GM18505 (cell line): ENCODE data around the gene HEXIM1.

Experiments
- ATAC-seq: cut with Tn5 transposase; IDR thresholded peaks from one replicate; pipeline ENCODE4 v1.9.1; 2021; ENCODE audit not compliant: unreplicated experiment
- POLR2A ChIP-seq: IDR thresholded peaks from 4 replicates; pipeline ENCODE4 v1.6.1; 2011; ENCODE audit warnings: borderline replicate concordance; ENCODE audit not compliant: insufficient read depth, insufficient read length; ENCODE audit errors: extremely low read depth

Gene HEXIM1

DNA sequence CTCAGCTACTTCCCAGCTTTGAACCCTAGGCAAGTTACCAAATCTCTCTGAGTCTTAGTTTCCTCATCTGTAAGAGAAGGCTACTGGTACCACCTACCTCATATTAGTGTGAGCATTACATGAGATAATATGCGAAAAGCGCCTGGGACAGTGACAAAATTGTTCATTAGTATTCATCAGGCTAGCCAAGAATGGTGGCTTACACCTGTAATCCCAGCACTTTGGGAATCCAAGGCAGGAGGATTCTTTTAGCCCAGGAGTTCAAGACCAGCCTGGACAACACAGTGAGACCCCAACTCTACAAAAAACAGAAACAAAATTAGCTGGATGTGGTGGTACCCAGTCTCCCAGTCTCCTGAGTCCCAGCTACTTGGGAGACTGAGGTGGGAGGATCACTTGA is 19.3 kb upstream of the HEXIM1 start:
- no peak for ATAC-seq
- no peak for TF ChIP-seq POLR2A

DNA sequence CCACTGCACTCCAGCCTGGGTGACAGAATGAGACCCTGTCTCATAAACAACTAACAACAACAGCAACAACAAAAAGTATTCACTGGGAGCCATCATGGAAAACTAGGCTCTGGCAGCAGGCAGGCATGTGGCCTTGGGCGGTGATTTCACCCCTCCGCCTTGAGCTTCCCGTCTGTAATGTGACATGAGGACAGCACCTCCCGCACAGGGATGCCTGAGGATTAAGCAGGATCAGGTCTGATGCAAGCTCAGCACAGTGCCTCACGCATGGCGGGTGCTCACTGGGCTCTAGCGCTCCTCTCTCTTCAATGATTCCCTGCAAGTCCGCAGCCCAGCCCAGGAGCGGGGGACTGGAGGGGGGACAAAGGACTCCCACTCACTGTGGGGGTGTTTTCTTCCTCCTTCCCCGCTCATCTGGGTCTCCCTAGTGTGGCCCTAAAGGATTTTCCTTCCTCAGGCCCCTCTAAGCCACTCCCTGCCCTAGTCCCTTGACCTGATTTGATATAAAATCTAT is 18.8 kb upstream of the HEXIM1 start:
- no peak for TF ChIP-seq POLR2A
- ATAC-seq = no peak

- no peak for TF ChIP-seq POLR2A
Observed at GRCh38 chr17:45129940-45130680, 18.2 kb upstream of the HEXIM1 start.

DNA sequence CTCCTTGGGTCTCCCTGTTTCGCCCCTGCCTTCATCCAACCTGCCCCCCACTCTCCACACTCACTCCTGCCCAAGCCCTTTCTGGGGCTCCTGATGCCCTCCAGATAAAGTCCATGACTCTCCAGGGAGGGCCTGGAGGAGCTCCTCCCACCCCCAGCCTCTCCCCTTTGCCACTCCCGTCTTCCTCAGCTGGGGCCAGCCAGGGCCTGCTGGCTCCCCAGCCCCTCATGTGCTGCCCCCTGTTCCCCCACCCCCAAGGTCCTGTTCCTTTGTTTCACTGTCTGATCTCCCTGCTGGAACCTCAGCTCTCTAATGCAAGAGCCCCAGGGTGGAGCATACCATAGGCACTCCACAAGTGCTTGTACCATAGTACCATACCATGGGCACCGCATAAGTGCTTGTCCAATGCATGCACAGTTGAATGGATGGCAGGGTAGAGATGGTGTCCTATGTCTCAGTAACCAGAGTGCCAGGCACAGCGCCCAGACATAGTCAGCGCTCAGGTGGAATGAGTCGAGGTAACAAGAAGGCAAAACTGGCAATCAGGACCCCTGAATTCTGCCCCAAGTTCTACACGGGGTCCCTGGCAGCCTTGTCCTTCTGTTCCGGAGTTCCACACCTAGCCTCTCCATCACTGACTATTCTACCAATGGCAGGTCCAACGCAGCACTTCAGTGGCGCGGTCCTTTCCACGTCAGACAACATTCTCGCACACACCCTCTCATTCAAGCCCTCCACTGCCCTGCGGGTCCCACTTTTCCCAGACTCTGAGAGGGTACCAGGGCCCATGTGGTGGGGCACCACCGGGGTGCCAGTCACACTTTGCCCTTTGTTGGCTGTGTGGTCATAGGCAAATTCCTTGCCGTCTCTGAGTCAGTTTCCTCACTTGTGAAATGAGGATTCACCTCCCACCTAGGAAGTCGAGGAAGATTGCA is 17.3 kb upstream of the HEXIM1 start:
- no peak for TF ChIP-seq POLR2A
- ATAC-seq = no peak

More at GRCh38 chr17:45129940-45130680, 18.2 kb upstream of the HEXIM1 start:
- no peak for ATAC-seq

DNA sequence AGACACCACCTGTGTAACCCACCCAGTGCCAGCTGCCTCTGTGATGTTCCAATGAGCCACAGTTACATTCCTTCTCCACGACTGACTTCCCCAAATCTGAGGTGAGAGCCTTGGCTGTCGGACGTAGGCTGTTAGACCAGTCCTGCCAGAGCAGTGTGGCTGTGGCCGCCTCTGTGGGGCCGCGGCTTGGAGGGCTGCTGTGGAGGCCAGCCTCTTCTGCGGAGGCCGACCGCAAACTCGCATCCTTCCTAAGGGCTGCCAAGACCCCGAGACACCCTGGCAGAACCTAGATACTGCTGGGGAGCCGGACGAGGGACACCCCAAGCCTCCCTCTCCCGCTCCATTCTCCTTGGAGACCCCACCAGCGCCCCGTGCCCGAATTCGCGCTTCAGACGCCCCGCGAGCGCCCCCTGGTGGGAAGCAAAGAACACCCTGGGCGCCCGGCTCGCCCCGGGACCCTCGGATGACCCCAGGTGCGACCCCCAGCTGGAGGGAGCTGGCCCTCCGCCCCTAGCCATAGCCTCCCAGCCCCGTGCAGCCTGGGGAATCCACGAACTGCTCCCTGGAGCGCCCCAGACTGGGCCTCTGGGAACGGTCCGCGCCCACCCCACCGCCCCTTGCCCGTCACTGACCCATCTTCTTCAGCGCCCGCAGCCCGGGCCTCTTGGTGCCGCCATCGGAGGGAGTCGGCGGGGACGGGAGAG is 16.5 kb upstream of the HEXIM1 start:
- ATAC-seq = no peak
- TF ChIP-seq POLR2A = no peak

DNA sequence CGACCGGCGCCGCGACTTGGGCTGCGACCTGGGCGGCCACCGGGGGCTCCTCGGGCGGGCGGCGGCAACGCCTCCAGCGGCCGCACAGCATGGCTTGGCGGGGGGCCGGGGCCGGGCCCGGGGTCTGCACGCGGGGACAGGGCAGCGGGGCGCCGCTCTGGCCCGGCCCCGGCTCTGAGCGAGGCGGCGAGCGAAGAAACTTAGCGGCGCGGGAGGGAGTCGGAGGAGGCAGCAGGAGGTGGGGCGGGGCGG is 16.0 kb upstream of the HEXIM1 start, which contains the start of gene PLCD3:
Gene PLCD3 (minus strand): TSS at position 196 of the 252 bp plus-strand sequence. CDS start 105 bp downstream, at position 91.
- no peak for ATAC-seq
- TF ChIP-seq POLR2A = no peak

- no peak for TF ChIP-seq POLR2A
- ATAC-seq = no peak
Observed at GRCh38 chr17:45132572-45133463, 15.5 kb upstream of the HEXIM1 start.

- peak; percentile 84 for TF ChIP-seq POLR2A
- peak; percentile 65 for ATAC-seq
Observed at GRCh38 chr17:45135192-45135977, 12.9 kb upstream of the HEXIM1 start, which contains the start of gene ACBD4. ACBD4 (plus strand) TSS chr17:45135687; CDS start chr17:45136145, 458 bp downstream.

GRCh38 chr17:45135978-45136791 is 12.1 kb upstream of the HEXIM1 start:
- ATAC-seq = no peak
- no peak for TF ChIP-seq POLR2A

- TF ChIP-seq POLR2A = no peak
- no peak for ATAC-seq
Observed at GRCh38 chr17:45136846-45137560, 11.3 kb upstream of the HEXIM1 start.

GRCh38 chr17:45137561-45138305 is 10.5 kb upstream of the HEXIM1 start:
- ATAC-seq = no peak
- no peak for TF ChIP-seq POLR2A
